Mucosa of gallbladder (tissue), 1 donor: ENCODE results near the gene RAB25. TPM values are rescaled to one million over a fixed set of nuclear protein-coding genes. Genes with fewer than 3 reads are reported as not detected.

Experiments
- DNase-seq: peaks from one replicate; pipeline ENCODE4 v3.0.0-alpha.2; 2020; ENCODE audit warnings: low spot score
- total RNA-seq: library from RNA; stranded (reverse); gene quantifications from one replicate; pipeline ENCODE4 v1.2.1, GENCODE V29; 2021
- donor health status: DM: no; HTN: no; CAD: no.

RAB25 gene
- total RNA-seq, 1 donor from 2014 or later: 103 TPM

DNA sequence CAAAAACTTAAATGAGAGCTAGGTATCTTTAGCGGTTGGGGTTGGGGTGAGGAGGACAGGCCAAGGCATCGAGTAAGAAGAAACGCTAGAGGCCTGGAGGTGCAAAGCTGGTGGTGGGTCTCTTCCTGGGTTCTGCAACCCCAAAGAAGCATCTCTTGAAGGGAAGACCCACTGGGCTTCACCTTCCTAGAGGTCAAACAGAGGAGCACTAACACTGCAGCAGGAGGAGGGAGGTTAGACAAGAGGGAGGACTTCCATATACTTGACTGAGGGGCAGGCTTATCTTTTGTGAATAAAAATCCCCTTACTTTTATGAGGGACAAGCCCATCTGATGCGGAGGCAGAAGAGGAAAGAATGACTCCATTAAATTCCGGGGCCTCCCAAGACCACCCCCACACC is 18.8 kb downstream of the RAB25 start:
- no peak for DNase-seq

- no peak for DNase-seq
Measured at GRCh38 chr1:156080241-156080862, 19.4 kb downstream of the RAB25 start.

DNA sequence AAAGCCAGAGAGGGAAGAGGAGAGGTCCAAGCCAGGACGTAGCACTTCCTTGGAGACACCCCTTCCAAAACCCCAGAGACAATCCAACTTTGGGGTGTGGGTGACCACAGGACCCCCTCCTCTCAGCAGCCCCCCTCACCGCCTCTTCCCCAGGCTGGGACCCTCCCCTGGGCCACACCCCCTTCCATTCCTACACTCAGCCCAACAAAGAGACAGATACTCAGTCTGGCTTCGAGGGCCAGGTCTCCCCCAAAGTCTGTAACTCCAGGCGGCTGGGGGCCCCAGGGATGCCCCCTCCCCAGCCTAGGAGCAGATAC is 19.9 kb downstream of the RAB25 start:
- no peak for DNase-seq

DNA sequence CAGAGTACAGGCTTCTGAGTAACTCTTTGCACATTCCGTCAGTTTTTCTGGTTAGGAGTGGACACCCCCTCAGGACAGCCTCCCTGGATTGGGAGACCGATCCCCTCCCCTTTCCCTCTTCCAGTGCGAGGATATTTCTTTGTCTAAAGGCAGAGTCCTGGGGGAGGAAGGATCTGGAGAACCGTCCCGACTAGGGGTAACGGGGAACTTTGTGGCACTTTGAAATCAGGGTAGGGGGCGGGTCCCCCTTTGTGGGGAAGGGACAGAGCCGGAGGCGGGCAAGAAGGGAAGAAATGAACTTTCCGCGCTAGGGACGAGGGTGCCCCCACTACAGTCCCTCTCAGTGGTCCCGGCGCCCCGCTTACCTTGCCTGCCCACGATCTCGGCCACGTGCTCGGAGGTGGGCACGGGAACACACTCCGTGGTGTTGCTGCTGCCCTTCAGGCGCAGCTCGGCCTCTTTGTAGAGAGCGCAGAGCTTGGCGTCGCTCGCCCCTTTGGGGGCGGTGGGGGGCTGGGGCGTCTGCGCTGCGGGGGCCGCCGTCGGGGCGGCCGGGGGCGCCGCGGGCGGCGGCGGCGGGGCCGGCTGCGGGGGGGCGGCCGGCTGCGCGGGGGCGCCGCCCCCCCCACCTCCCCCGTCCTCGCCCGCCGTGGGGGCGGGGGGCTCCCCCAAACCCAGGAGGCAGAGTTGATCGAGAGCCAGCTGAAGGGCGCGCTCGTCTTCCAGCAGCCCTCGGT is 20.4 kb downstream of the RAB25 start:
- no peak for DNase-seq

DNA sequence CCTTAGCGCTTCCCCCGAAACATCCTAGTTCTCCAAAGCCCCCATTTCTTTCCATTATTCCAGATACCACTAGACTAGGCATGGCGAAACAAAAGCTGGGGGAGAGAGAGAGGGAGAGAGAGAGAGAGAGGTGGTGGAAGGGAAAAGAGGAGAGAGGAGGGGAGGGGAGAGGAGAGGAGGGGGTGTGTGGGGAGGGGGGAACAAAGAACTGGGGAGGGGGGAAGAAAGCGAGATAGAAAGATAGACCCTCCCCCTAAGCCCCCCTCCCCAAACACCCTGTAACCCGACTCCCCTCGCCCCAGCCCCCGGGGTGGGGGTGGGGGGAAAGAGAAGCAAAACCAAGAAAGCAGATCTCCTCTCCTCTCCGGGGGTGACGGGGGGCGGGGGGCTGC is 21.0 kb downstream of the RAB25 start:
- no peak for DNase-seq

DNA sequence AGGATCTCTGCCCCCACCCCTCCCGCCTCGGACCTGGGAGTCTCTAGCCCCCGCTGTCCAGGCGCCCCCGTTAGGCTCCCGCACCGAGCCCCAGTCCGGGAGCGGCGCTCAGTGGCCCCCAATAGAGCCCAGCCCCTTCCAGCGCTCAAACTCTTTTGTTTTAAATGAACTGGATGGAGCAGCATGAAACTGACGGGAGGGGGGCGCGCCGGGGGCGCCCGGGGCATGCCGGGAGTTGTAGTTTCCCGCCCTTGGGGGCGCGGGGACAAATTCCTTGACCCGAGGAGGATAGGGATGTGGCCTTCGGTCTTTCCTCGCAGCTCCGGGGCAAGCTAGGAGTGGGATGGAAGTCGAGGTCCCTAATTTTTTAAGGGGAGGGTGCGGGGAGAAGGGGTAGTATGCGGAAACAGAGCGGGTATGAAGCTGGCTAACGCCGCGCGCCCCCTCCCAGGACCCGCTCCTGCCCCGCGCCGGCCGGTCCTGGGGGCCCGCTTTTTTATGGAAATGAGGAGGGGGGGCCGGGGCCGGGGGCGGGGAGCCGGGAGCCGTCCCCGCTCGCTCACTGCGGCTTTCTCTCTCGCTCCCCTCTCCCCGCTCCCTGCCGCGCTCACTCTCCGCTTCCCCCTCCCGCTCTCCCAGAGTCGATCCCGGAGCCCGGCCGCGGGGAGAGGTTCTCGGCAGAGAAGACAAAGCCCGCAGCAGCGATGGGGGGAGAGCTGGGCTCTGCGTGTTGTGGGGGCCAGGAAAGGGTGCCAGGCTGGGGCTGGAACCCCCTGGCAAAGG is 21.5 kb downstream of the RAB25 start, which contains the start of gene MEX3A:
Gene MEX3A (minus strand): TSS at position 157 of the 783 bp plus-strand sequence. CDS start 467 bp downstream, outside the sequence.
- DNase-seq: peak; percentile 62

- DNase-seq: no peak
Measured at GRCh38 chr1:156083800-156084790, 23.1 kb downstream of the RAB25 start.

DNA sequence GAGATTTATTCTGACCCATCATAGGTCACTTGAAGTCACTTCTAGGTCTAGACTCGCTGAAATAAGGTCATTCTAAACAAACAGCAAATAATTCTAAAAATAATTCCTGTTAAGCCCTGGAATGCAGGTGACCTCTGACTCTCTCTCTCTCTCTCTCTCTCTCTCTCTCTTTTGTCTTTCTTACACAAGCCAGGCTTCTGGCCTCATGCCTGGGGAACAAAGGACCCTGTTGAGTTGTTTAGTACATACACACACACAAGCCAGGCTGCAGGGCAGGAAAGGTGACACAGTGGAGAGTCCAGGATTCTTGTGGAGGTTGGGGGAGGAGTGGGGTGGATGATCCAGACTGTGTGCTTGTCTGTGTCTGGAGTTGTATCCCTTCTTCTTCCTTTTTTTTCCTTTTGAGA is 25.3 kb downstream of the RAB25 start:
- peak; percentile 55 for DNase-seq

GRCh38 chr1:156089704-156090103 is 28.7 kb downstream of the RAB25 start:
- DNase-seq: no peak

GRCh38 chr1:156090138-156090839 is 29.3 kb downstream of the RAB25 start:
- DNase-seq: no peak

GRCh38 chr1:156090840-156091188 is 29.9 kb downstream of the RAB25 start:
- DNase-seq: peak; percentile 88

- no peak for DNase-seq
Measured at GRCh38 chr1:156091610-156092009, 30.6 kb downstream of the RAB25 start.

DNA sequence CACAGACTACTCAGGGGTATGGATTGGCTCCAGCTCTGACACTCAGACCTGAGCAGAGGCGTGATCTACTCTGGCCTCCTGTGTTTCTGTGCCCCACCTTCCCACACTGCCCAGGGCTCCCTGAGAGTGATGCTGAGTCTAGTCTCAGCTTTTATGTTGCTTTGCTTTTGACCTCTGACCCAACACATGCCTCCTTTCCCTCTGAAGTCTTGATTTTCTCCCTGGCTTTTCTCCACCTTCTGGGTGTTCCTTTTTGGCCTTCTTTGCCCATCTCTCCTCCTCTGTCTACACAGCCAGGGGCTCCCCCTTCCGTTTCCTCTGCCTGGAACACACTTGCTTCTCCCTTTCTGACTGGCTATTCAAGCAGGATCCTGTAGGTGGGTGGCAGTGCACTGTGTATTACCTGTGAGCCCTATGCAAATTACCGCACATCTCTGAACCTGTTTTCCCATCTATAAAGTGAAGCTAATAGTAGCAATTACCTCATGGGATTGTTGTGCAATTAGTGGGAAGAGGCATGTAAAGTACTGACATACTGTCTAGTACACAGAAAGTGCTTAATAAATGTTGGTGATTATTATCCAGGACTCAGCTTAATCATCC is 35.0 kb downstream of the RAB25 start:
- DNase-seq: no peak

DNA sequence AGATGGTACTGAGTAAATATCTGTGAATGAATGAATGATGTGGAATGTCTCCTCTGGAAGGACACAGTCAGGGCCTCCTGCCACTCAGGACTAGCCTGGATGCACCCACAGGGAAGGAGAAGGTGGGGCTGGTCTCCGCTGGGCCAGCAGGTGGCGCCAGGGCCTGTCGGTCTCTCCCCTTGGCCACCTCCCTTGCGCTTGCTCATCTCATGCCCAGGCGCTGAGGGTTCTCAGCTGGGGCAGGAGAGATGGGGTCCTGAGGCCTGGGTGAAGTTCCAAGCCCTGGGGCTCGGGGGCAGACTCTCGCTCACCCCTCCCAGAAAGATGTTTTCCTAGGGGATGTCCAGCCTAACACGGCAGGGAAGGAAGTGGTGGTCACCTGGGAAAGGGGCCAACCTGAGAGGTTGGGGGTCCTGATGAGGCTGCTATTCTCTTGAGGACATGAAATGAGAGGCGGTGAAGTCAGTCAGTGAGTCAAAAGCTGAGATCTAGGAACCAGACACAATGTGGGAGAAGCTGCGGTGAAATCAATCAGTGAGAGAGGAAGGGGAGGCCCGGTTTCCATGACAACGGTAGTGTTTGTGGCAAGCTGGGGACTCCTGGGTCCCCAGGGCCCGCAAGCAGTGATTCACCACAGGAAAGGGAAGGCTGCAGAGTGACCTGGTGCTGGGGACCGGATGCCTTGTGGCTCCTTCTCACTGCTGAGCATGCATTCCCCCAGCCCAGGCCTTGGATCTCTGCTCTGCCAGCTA is 35.9 kb downstream of the RAB25 start:
- peak; percentile 90 for DNase-seq

- no peak for DNase-seq
Measured at GRCh38 chr1:156097499-156098178, 36.7 kb downstream of the RAB25 start.

DNA sequence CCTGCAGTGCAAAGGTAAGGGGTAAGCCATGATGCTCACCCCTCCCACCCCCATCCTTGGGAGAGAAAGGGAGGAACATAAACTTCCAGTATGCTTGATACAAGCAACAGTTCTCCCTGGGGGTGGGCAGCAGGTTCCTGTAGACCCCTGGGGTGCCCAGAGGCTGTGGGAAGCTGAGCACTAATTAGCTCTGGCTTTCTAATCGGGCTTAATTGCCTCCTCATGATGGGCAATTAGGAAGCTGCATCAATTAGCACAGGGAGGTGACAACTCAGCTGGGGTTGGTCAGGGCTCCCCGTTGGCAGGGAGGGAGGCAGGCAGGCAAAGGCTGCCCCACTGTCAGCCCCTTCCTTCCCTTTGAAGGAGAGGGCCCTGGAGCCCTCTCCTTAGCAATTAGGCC is 37.8 kb downstream of the RAB25 start:
- DNase-seq: no peak

GRCh38 chr1:156099282-156099681 is 38.3 kb downstream of the RAB25 start:
- no peak for DNase-seq

GRCh38 chr1:156100205-156100995 is 39.4 kb downstream of the RAB25 start:
- DNase-seq: no peak
